ENCODE measurements around the gene MAP3K9.

Gene MAP3K9

GRCh38 chr14:70696026-70696425 is 113.3 kb downstream of the MAP3K9 start:
- H3K27ac ChIP-seq, result no peak overlapping the region
- TF ChIP-seq ZFX (IDR thresholded peaks at IDR 0.05) (no peak), CTCF (conservative IDR thresholded peaks at IDR 0.05) (no peak)

GRCh38 chr14:70692210-70692609 is 117.1 kb downstream of the MAP3K9 start:
- TF ChIP-seq CTCF (conservative IDR thresholded peaks at IDR 0.05), result no peak
- TF ChIP-seq ZFX (IDR thresholded peaks at IDR 0.05), result no peak
- no peak overlapping the region for H3K27ac ChIP-seq

- no peak for TF ChIP-seq CTCF (conservative IDR thresholded peaks at IDR 0.05)
- no peak for TF ChIP-seq ZFX (IDR thresholded peaks at IDR 0.05)
These were observed 123.7 kb downstream of the MAP3K9 start for GRCh38 chr14:70685474-70686197.

GRCh38 chr14:70683983-70684382 is 125.3 kb downstream of the MAP3K9 start:
- no peak for TF ChIP-seq CTCF (conservative IDR thresholded peaks at IDR 0.05)
- TF ChIP-seq ZFX (IDR thresholded peaks at IDR 0.05), result no peak
- H3K27ac ChIP-seq, result no peak overlapping the region

More at GRCh38 chr14:70685474-70686197, 123.7 kb downstream of the MAP3K9 start:
- H3K27ac ChIP-seq, result no peak overlapping the region

- no peak overlapping the region for H3K27ac ChIP-seq
- no peak for TF ChIP-seq CTCF (conservative IDR thresholded peaks at IDR 0.05)
These were observed 128.6 kb downstream of the MAP3K9 start for GRCh38 chr14:70680748-70681147.

- no peak for TF ChIP-seq ZFX (IDR thresholded peaks at IDR 0.05)
- TF ChIP-seq CTCF (conservative IDR thresholded peaks at IDR 0.05), result no peak
- H3K27ac ChIP-seq, result no peak overlapping the region
These were observed 132.0 kb downstream of the MAP3K9 start for GRCh38 chr14:70677341-70677740.
